Measurements from ENCODE around the gene MAN2B2.

GRCh38 chr4:6633091-6633906 lies 58.3 kb downstream of the MAN2B2 start:
- TF ChIP-seq, protein P1, sequence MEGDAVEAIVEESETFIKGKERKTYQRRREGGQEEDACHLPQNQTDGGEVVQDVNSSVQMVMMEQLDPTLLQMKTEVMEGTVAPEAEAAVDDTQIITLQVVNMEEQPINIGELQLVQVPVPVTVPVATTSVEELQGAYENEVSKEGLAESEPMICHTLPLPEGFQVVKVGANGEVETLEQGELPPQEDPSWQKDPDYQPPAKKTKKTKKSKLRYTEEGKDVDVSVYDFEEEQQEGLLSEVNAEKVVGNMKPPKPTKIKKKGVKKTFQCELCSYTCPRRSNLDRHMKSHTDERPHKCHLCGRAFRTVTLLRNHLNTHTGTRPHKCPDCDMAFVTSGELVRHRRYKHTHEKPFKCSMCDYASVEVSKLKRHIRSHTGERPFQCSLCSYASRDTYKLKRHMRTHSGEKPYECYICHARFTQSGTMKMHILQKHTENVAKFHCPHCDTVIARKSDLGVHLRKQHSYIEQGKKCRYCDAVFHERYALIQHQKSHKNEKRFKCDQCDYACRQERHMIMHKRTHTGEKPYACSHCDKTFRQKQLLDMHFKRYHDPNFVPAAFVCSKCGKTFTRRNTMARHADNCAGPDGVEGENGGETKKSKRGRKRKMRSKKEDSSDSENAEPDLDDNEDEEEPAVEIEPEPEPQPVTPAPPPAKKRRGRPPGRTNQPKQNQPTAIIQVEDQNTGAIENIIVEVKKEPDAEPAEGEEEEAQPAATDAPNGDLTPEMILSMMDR (IDR thresholded peaks at IDR 0.05), result no peak
- TF ChIP-seq POLR2A (IDR thresholded peaks at IDR 0.05), result no peak
